Choroid plexus epithelial cell (primary cell): ENCODE data around the gene ATG7.

Source experiments
- DNase-seq: peaks from one replicate; pipeline ENCODE4 v3.0.0-alpha.2; 2010; ENCODE audit warnings: low read depth
- H3K4me3 ChIP-seq: 2 replicates; pipeline ENCODE4 v1.5.1; 2011; ENCODE audit warnings: low read depth, mild to moderate bottlenecking, control low read depth, low read length, moderate library complexity
- TF ChIP-seq, protein P1 (sequence below): conservative IDR thresholded peaks from 2 replicates; pipeline ENCODE4 v1.5.1; 2011; ENCODE audit warnings: low read depth, mild to moderate bottlenecking, control low read depth, inconsistent platforms, low read length, moderate library complexity

The ATG7 gene

DNA sequence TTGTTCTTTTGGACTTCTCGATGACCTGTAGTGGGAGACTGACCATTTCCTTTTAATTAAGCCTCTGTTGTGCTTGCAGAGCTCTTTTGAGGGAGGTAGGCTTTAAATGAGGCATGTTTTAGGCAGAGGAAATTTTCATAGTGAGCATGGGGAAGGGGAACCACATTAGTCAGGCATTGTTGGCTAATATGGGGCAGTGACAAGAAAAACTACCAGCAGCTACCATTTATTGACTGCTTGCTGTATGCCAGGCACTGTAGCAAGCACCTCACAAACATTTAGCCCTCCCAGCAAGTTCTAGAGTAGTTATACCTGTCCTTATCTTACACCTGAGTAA is 10.9 kb downstream of the ATG7 start:
- no peak overlapping the region for H3K4me3 ChIP-seq
- DNase-seq: no peak
- TF ChIP-seq, protein P1, sequence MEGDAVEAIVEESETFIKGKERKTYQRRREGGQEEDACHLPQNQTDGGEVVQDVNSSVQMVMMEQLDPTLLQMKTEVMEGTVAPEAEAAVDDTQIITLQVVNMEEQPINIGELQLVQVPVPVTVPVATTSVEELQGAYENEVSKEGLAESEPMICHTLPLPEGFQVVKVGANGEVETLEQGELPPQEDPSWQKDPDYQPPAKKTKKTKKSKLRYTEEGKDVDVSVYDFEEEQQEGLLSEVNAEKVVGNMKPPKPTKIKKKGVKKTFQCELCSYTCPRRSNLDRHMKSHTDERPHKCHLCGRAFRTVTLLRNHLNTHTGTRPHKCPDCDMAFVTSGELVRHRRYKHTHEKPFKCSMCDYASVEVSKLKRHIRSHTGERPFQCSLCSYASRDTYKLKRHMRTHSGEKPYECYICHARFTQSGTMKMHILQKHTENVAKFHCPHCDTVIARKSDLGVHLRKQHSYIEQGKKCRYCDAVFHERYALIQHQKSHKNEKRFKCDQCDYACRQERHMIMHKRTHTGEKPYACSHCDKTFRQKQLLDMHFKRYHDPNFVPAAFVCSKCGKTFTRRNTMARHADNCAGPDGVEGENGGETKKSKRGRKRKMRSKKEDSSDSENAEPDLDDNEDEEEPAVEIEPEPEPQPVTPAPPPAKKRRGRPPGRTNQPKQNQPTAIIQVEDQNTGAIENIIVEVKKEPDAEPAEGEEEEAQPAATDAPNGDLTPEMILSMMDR: no peak

DNA sequence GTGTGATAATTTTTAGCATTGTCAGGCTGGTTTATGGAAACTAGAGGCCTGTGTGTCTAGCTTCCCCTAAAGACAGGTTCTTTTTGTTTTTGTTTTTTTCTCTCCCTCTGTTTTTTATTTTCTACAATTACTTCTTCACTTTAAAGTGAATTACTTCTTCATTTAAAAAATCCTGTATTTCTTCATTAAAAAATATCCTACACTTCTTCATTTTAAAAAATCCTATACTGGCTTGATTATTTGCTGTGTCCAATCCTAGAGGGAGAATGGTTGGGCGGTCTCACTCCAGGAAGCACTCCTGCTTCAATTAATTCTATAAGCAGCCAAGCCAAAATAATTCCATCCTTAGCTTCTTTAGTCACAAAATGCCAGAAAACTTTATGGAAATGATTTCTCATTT is 11.8 kb downstream of the ATG7 start:
- DNase-seq: no peak
- TF ChIP-seq, protein P1: no peak
- no peak overlapping the region for H3K4me3 ChIP-seq

- TF ChIP-seq, protein P1: no peak
- no peak for DNase-seq
- H3K4me3 ChIP-seq: no peak overlapping the region
These were observed 13.3 kb downstream of the ATG7 start for GRCh38 chr3:11285471-11285870.

- TF ChIP-seq, protein P1: no peak
- peak; percentile 35 for DNase-seq
- no peak overlapping the region for H3K4me3 ChIP-seq
These were observed 15.2 kb downstream of the ATG7 start for GRCh38 chr3:11287404-11287803.

DNA sequence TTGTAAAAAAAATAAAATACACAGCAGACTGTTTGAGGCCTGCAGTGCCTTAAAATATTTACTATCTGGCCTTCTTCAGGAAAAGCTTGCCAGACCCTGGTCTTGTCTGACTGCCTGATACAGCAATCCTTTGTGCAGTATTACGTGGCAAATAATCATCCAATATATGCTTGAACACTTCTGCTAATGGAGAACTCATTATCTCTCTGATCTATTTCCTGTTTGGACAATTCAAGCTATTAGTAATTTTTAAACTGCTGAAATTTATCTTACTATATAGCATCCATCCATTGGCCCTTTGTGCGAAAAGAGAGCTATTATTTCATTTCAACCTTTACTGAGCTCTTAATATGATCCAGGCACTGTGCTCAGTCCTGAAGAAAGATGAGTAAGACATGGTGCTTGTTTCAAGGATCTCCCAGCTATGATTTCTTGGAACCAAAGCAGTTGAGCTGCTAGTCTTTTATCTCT is 15.9 kb downstream of the ATG7 start:
- DNase-seq: peak; percentile 48

GRCh38 chr3:11288786-11289637 is 16.8 kb downstream of the ATG7 start:
- H3K4me3 ChIP-seq: no peak overlapping the region
- TF ChIP-seq, protein P1: no peak
- DNase-seq: peak; percentile 96

More for the DNA sequence above, 15.9 kb downstream of the ATG7 start:
- TF ChIP-seq, protein P1: no peak
- no peak overlapping the region for H3K4me3 ChIP-seq

DNA sequence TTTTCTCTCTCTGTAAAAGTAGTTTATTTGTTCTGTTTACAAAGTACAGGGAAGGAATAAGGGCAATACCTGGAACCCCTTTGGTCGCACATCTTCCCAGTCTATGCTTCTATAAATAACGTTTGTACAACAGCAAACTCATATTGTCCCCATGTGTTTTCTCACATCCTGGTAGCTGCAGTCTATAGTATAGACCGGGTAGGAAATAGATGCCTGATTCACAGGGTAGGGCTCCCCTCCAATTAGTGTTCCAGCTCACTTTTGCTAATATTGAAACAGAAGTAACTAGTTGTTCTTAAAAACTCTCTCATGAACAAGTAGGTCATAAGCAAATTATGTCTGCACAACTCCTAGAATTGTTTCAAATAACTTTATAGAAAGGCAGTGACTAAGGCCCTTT is 17.7 kb downstream of the ATG7 start:
- H3K4me3 ChIP-seq: no peak overlapping the region
- DNase-seq: no peak
- TF ChIP-seq, protein P1: no peak
